ENCODE data around the gene ASB18. TPM values are rescaled to one million over a fixed set of nuclear protein-coding genes. Genes with fewer than 3 reads are reported as not detected.

The ASB18 gene
- total and polyA plus RNA-seq, 10 of the 15 experiments (the other 5 are each of a cell fraction or from before 2014, with no cell fraction given) = not detected

GRCh38 chr2:236196366-236196765 lies 67.8 kb downstream of the ASB18 start:
- BruUV-seq (replicated peaks) = no TSS peak
- ChIA-PET CTCF (interaction anchor here (1.0 kb wide), 1 partner anchor 417 kb away, joined by 5 read pairs; no protein-coding TSS in a partner anchor), SMC1A (ENCODE audit: uncharacterized antibody, unreplicated experiment) (interaction anchor here (0.6 kb wide), 1 partner anchor 699 kb away, joined by 3 read pairs; no protein-coding TSS in a partner anchor), RAD21 (ENCODE audit: unreplicated experiment) (no interaction called here), POLR2A (no interaction called here)
- H3K36me3 ChIP-seq (ENCODE audit: control insufficient read depth in 2 of 2, insufficient read depth in 2 of 2, low read length in 1 of 2) = no peaks in the 10 kb centered on the region
- in situ Hi-C loops (cut with MboI) = no loop called here
- 17% methylated on average over 7 of the region's 7 CpGs for WGBS (ENCODE audit: insufficient coverage, insufficient replicate concordance, low lambda C conversion rate, missing lambda C conversion rate)
- no peaks in the 10 kb centered on the region for H4K20me1 ChIP-seq (ENCODE audit: control insufficient read depth, insufficient read depth)
- TF ChIP-seq CUX1 (IDR thresholded peaks at IDR 0.05; ENCODE audit: insufficient replicate concordance, low read depth, low read length) = no peak
- TF ChIP-seq CHD2 (IDR thresholded peaks at IDR 0.05; ENCODE audit: borderline replicate concordance, low read depth, low read length) = no peak
- no peak for TF ChIP-seq ZNF217 (IDR thresholded peaks at IDR 0.05)
- no peak for TF ChIP-seq IKZF2 (IDR thresholded peaks at IDR 0.05)
- H3K4me3 ChIP-seq = no peak overlapping the region
- no peak overlapping the region for H3K4me2 ChIP-seq (ENCODE audit: control insufficient read depth, insufficient read depth)
- no peaks in the 10 kb centered on the region for H3K9me3 ChIP-seq (replicated peaks; ENCODE audit: control insufficient read depth, insufficient read depth, low read length)
- no peaks in the 10 kb centered on the region; a peak in 1 of 4 replicates for H3K27me3 ChIP-seq (replicated peaks in 1 of 2; ENCODE audit: control insufficient read depth in 2 of 2, insufficient read depth in 2 of 2, low read length in 1 of 2)
- H3K27ac ChIP-seq (ENCODE audit: control insufficient read depth, insufficient read depth) = no peak overlapping the region
- H3K4me1 ChIP-seq (ENCODE audit: control insufficient read depth, insufficient read depth, low read length) = no peaks in the 10 kb centered on the region
- no peak overlapping the region for H2AFZ ChIP-seq (ENCODE audit: control insufficient read depth, low read depth, low read length)
- H3K79me2 ChIP-seq (ENCODE audit: control insufficient read depth, insufficient read depth, low read length) = no peaks in the 10 kb centered on the region
- H3K9ac ChIP-seq (ENCODE audit: control insufficient read depth, insufficient read depth, low read length) = no peak overlapping the region
- DNase-seq (ENCODE audit: low read depth, low spot score) = no peak
- no peak for FAIRE-seq
- no peak for ATAC-seq
- intact Hi-C loops (cut with micrococcal nuclease; ENCODE audit: unreplicated experiment) = no loop called here

Data from GM12878 (cell line).